Sciatic nerve (tissue), 2 donors: ENCODE results near the gene PROK1. TPM values are rescaled to one million over a fixed set of nuclear protein-coding genes. Genes with fewer than 3 reads are reported as not detected.

Source experiments
- ATAC-seq: fragments of 200-7000 bp; cut with Tn5 transposase; one replicate; pipeline ENCODE4 v1.9.1; 2020; ENCODE audit warnings: mild to moderate bottlenecking, moderate library complexity
- DNase-seq: peaks from one replicate; pipeline ENCODE4 v3.0.0-alpha.2; 2020; ENCODE audit warnings: low spot score
- intact Hi-C: fragments of 100-400 bp; cut with DNase I; formaldehyde crosslinking; loops from one replicate; pipeline ENCODE4 v1.14.2; 2022
- total RNA-seq: library from RNA; stranded (reverse); fragmentation: NEBNext Ultra II Directional; extraction: Animal tissue kit (Norgen Biotek cat#: 25700); gene quantifications from one replicate; pipeline ENCODE4 v1.2.1, GENCODE V29; 2021
- donor health status: DM: no; HTN: no; CAD: no.
- donor health status: DM: no; HTN: no; CAD: no.

Gene PROK1
- total RNA-seq, 1 donor from 2014 or later, result not detected

GRCh38 chr1:110501488-110502132 lies 50.7 kb downstream of the PROK1 start:
- ATAC-seq (no peak), DNase-seq (no peak)
- intact Hi-C loops, result loop anchor here (2.0 kb wide), 1 partner anchor 21 kb away; no protein-coding TSS in a partner anchor

GRCh38 chr1:110502402-110503151 lies 51.6 kb downstream of the PROK1 start:
- ATAC-seq (peak; percentile 61), DNase-seq (no peak)
- intact Hi-C loops, result loop anchor here (2.0 kb wide), 1 partner anchor 20 kb away; no protein-coding TSS in a partner anchor

- intact Hi-C loops, result loop anchor here (2.0 kb wide), 1 partner anchor 19 kb away; no protein-coding TSS in a partner anchor
- ATAC-seq, result no peak
- no peak for DNase-seq
These were observed 52.5 kb downstream of the PROK1 start for GRCh38 chr1:110503471-110503870.

- DNase-seq (no peak), ATAC-seq (no peak)
- intact Hi-C loops, result no loop called here
These were observed 53.3 kb downstream of the PROK1 start for GRCh38 chr1:110504226-110504625.

GRCh38 chr1:110505596-110505995 lies 54.6 kb downstream of the PROK1 start:
- DNase-seq (no peak), ATAC-seq (no peak)
- intact Hi-C loops, result no loop called here

- DNase-seq, result no peak
- intact Hi-C loops, result no loop called here
- ATAC-seq, result no peak
These were observed 55.6 kb downstream of the PROK1 start for GRCh38 chr1:110506541-110506940.

Other genes starting within 250 kb of the PROK1 start
- 15.6 TPM for gene KCNC4, start 240.8 kb upstream of the PROK1 start, total RNA-seq
- 23.4 TPM for gene RBM15, start 111.8 kb upstream of the PROK1 start, total RNA-seq
- gene SLC16A4, start 60.1 kb upstream of the PROK1 start, total RNA-seq, result 20.5 TPM
- gene LAMTOR5, start 43.5 kb upstream of the PROK1 start, total RNA-seq, result 91.4 TPM
- not detected for gene KCNA10, start 68.0 kb downstream of the PROK1 start, total RNA-seq
- gene KCNA2, start 155.2 kb downstream of the PROK1 start, total RNA-seq, result 43.8 TPM
- gene KCNA3, start 223.8 kb downstream of the PROK1 start, total RNA-seq, result 0.85 TPM